Epithelial cell of prostate (primary cell): Measurements from ENCODE around the gene TSPAN9.
A peak's percentile ranks its signal among the peaks of the same experiment; 100 is the strongest.

Experiments
- DNase-seq: peaks from one replicate; pipeline ENCODE4 v3.0.0-alpha.2; 2011; ENCODE audit warnings: low read depth, low spot score
- H3K27ac ChIP-seq: fragments of 450-650 bp; 2 replicates; pipeline ENCODE4 v1.5.1; 2017; ENCODE audit warnings: mild to moderate bottlenecking

Gene TSPAN9

GRCh38 chr12:3215410-3215975 lies 138.3 kb downstream of the TSPAN9 start:
- DNase-seq = no peak
- no peak overlapping the region for H3K27ac ChIP-seq

GRCh38 chr12:3216097-3216496 lies 138.9 kb downstream of the TSPAN9 start:
- no peak for DNase-seq
- H3K27ac ChIP-seq = no peak overlapping the region

- H3K27ac ChIP-seq = peak overlapping the region; percentile 71
Observed at GRCh38 chr12:3216726-3217682, 139.8 kb downstream of the TSPAN9 start.

GRCh38 chr12:3217683-3218079 lies 140.5 kb downstream of the TSPAN9 start:
- DNase-seq = no peak
- peak overlapping the region; percentile 71 for H3K27ac ChIP-seq

More at GRCh38 chr12:3216726-3217682, 139.8 kb downstream of the TSPAN9 start:
- peak; percentile 92 for DNase-seq

GRCh38 chr12:3218228-3219171 lies 141.3 kb downstream of the TSPAN9 start:
- peak overlapping the region; percentile 71 for H3K27ac ChIP-seq
- no peak for DNase-seq

GRCh38 chr12:3219233-3219632 lies 142.1 kb downstream of the TSPAN9 start:
- no peak for DNase-seq
- no peak overlapping the region for H3K27ac ChIP-seq

- H3K27ac ChIP-seq = no peak overlapping the region
- no peak for DNase-seq
Observed at GRCh38 chr12:3220382-3221321, 143.5 kb downstream of the TSPAN9 start.

GRCh38 chr12:3222306-3222705 lies 145.1 kb downstream of the TSPAN9 start:
- DNase-seq = no peak
- no peak overlapping the region for H3K27ac ChIP-seq

GRCh38 chr12:3222979-3223378 lies 145.8 kb downstream of the TSPAN9 start:
- H3K27ac ChIP-seq = no peak overlapping the region
- no peak for DNase-seq

- H3K27ac ChIP-seq = no peak overlapping the region
- no peak for DNase-seq
Observed at GRCh38 chr12:3223601-3224529, 146.7 kb downstream of the TSPAN9 start.

- no peak for DNase-seq
Observed at GRCh38 chr12:3224530-3224903, 147.3 kb downstream of the TSPAN9 start.

GRCh38 chr12:3225154-3225795 lies 148.1 kb downstream of the TSPAN9 start:
- H3K27ac ChIP-seq = no peak overlapping the region
- no peak for DNase-seq

More at GRCh38 chr12:3224530-3224903, 147.3 kb downstream of the TSPAN9 start:
- H3K27ac ChIP-seq = no peak overlapping the region

- H3K27ac ChIP-seq = no peak overlapping the region
- DNase-seq = no peak
Observed at GRCh38 chr12:3225796-3226180, 148.6 kb downstream of the TSPAN9 start.

- no peak for DNase-seq
- no peak overlapping the region for H3K27ac ChIP-seq
Observed at GRCh38 chr12:3226264-3226663, 149.1 kb downstream of the TSPAN9 start.

GRCh38 chr12:3227076-3227975 lies 150.1 kb downstream of the TSPAN9 start:
- DNase-seq = no peak
- H3K27ac ChIP-seq = no peak overlapping the region

- DNase-seq = no peak
- H3K27ac ChIP-seq = no peak overlapping the region
Observed at GRCh38 chr12:3228552-3228951, 151.4 kb downstream of the TSPAN9 start.

- H3K27ac ChIP-seq = no peak overlapping the region
- no peak for DNase-seq
Observed at GRCh38 chr12:3229577-3229976, 152.4 kb downstream of the TSPAN9 start.
